Natural killer cell treated with Interleukin-12 subunit alpha and Interleukin-12 subunit beta and Interleukin-15 and Interleukin-18, amount 100 ng/mL, for 72 hours (primary cell): Measurements from ENCODE around the gene BFSP2. TPM values are rescaled to one million over a fixed set of nuclear protein-coding genes. Genes with fewer than 3 reads are reported as not detected.

ENCODE experiments used
- ATAC-seq, 2 donors: fragments of 150-1000 bp; cut with Tn5 transposase in 1 of 2; sonication (Bioruptor Pico), chemical (Tn5 transposase) in 1 of 2; 2 replicates each; pipeline ENCODE4 v1.10.0; 2021
- DNase-seq: peaks from one replicate; pipeline ENCODE4 v3.0.0; 2022; ENCODE audit warnings: low spot score
- H3K27ac Mint-ChIP-seq, 2 donors: 1 replicate in 1 of 2; 2 replicates in 1 of 2; pipeline ENCODE4 v1.8.0; 2022; ENCODE audit warnings: mixed read lengths in 2 of 2, mild to moderate bottlenecking in 1 of 2, moderate library complexity in 1 of 2
- H3K27me3 Mint-ChIP-seq, 2 donors: 1 replicate in 1 of 2; 2 replicates in 1 of 2; pipeline ENCODE4 v1.8.0; 2022; ENCODE audit warnings: mixed read lengths in 2 of 2
- H3K36me3 Mint-ChIP-seq: one replicate; pipeline ENCODE4 v1.8.0; 2022; ENCODE audit warnings: mixed read lengths
- H3K4me1 Mint-ChIP-seq, 2 donors: 1 replicate in 1 of 2; 2 replicates in 1 of 2; pipeline ENCODE4 v1.8.0; 2022; ENCODE audit warnings: low read depth in 2 of 2, mixed read lengths in 2 of 2, mild to moderate bottlenecking in 1 of 2
- H3K4me3 Mint-ChIP-seq: one replicate; pipeline ENCODE4 v1.8.0; 2022; ENCODE audit warnings: mixed read lengths
- H3K9me3 Mint-ChIP-seq: 2 replicates; pipeline ENCODE4 v1.8.0; 2022; ENCODE audit warnings: mixed read lengths
- total RNA-seq, 2 donors: library from RNA; stranded (reverse); gene quantifications; one replicate each; pipeline ENCODE4 v1.2.3, GENCODE V29; 2022

The BFSP2 gene, protein sequence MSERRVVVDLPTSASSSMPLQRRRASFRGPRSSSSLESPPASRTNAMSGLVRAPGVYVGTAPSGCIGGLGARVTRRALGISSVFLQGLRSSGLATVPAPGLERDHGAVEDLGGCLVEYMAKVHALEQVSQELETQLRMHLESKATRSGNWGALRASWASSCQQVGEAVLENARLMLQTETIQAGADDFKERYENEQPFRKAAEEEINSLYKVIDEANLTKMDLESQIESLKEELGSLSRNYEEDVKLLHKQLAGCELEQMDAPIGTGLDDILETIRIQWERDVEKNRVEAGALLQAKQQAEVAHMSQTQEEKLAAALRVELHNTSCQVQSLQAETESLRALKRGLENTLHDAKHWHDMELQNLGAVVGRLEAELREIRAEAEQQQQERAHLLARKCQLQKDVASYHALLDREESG
- total RNA-seq: not detected

- H3K4me1 Mint-ChIP-seq: no peaks in the 10 kb centered on the region
- DNase-seq (no peak), ATAC-seq (no peak)
- H3K27ac Mint-ChIP-seq: no peak within 1 kb of the TSS
- peaks cover 0 to 18% of the 10 kb centered on the region in 2 donors for H3K27me3 Mint-ChIP-seq
- H3K9me3 Mint-ChIP-seq: no peaks in the 10 kb centered on the region
- no peaks in the 10 kb centered on the region for H3K36me3 Mint-ChIP-seq
- no peak within 1 kb of the TSS for H3K4me3 Mint-ChIP-seq
Measured at GRCh38 chr3:133400006-133400515, at the start of gene BFSP2. BFSP2 (plus strand) TSS chr3:133400056; CDS start chr3:133400084, 28 bp downstream.

DNA sequence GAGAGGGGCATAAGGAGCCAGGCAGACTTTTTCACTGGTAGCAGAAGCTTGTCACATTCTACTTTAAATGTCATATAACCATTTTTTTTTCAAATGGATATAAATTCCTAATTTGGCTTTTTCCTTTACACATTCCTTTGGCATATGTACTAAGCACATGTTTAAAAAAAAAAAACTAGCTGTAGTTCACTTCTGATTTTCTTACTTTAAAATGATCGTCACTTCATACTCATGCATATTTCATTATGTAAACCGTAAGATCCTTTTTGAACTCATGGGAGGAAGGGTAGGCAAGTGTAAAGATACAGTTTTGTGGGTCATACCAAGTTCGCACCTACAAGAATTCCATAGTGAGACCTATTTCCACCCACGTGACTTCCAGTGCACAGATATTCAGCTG, 45.1 kb upstream of the BFSP2 start:
- no peak for ATAC-seq
- H3K36me3 Mint-ChIP-seq: peaks cover 5% of the 10 kb centered on the region

GRCh38 chr3:133360476-133360875, 39.4 kb upstream of the BFSP2 start:
- Mint-ChIP-seq H3K4me1 (no peaks in the 10 kb centered on the region), H3K36me3 (peaks cover 5% of the 10 kb centered on the region), H3K27ac (no peak overlapping the region), H3K4me3 (no peak overlapping the region), H3K9me3 (no peaks in the 10 kb centered on the region), H3K27me3 (peaks cover 6% of the 10 kb centered on the region in 2 donors)
- DNase-seq (no peak), ATAC-seq (no peak)

More for the DNA sequence above, 45.1 kb upstream of the BFSP2 start:
- Mint-ChIP-seq H3K4me1 (no peaks in the 10 kb centered on the region), H3K27me3 (peaks cover 7 to 12% of the 10 kb centered on the region in 2 donors), H3K27ac (no peak overlapping the region), H3K9me3 (no peaks in the 10 kb centered on the region), H3K4me3 (no peak overlapping the region)
- no peak for DNase-seq

DNA sequence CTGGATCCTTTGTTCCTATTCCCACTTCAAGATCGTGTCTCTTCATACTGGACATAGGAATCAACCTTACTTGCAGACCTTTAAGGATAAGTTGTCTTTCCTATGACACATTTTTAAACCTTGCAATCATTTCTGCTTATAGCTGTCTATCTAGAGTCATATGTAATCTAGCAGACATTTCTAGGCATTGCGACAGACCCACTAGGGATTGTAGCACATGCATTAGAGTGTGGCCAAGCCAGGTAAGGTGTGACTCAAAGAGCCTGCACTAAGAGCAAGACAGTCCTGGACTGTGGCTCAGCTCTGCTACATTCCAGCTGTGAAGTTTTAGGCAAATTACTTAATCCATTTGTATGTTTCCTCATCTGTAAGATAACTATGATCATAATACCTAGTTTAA, 38.8 kb upstream of the BFSP2 start:
- peaks cover 5% of the 10 kb centered on the region for H3K36me3 Mint-ChIP-seq
- DNase-seq (no peak), ATAC-seq (no peak)
- H3K9me3 Mint-ChIP-seq: no peaks in the 10 kb centered on the region
- peaks cover 6 to 7% of the 10 kb centered on the region in 2 donors for H3K27me3 Mint-ChIP-seq
- no peak overlapping the region for H3K4me3 Mint-ChIP-seq
- H3K27ac Mint-ChIP-seq: no peak overlapping the region
- no peaks in the 10 kb centered on the region for H3K4me1 Mint-ChIP-seq

- H3K4me1 Mint-ChIP-seq: no peaks in the 10 kb centered on the region
- H3K27ac Mint-ChIP-seq: no peak overlapping the region
- no peaks in the 10 kb centered on the region for H3K9me3 Mint-ChIP-seq
- H3K36me3 Mint-ChIP-seq: peaks cover under 1% of the 10 kb centered on the region
- H3K27me3 Mint-ChIP-seq: peaks cover 6 to 7% of the 10 kb centered on the region in 2 donors
- no peak overlapping the region for H3K4me3 Mint-ChIP-seq
- ATAC-seq (no peak), DNase-seq (no peak)
Measured at GRCh38 chr3:133361435-133361834, 38.4 kb upstream of the BFSP2 start.

- no peaks in the 10 kb centered on the region for H3K9me3 Mint-ChIP-seq
- H3K27ac Mint-ChIP-seq: no peak overlapping the region
- H3K36me3 Mint-ChIP-seq: no peaks in the 10 kb centered on the region
- no peak for DNase-seq
- no peaks in the 10 kb centered on the region for H3K4me1 Mint-ChIP-seq
- H3K4me3 Mint-ChIP-seq: no peak overlapping the region
- H3K27me3 Mint-ChIP-seq: peaks cover 6 to 7% of the 10 kb centered on the region in 2 donors
- ATAC-seq: no peak
Measured at GRCh38 chr3:133362539-133362938, 37.3 kb upstream of the BFSP2 start.

GRCh38 chr3:133364704-133365103, 35.2 kb upstream of the BFSP2 start:
- Mint-ChIP-seq H3K36me3 (no peaks in the 10 kb centered on the region), H3K4me1 (no peaks in the 10 kb centered on the region), H3K27ac (no peak overlapping the region), H3K4me3 (no peak overlapping the region), H3K27me3 (peaks cover 0 to 5% of the 10 kb centered on the region in 2 donors), H3K9me3 (no peaks in the 10 kb centered on the region)
- DNase-seq: no peak
- ATAC-seq: no peak

- peaks cover 0 to 5% of the 10 kb centered on the region in 2 donors for H3K27me3 Mint-ChIP-seq
- H3K9me3 Mint-ChIP-seq: no peaks in the 10 kb centered on the region
- no peak overlapping the region for H3K4me3 Mint-ChIP-seq
- ATAC-seq (no peak), DNase-seq (no peak)
- H3K4me1 Mint-ChIP-seq: no peaks in the 10 kb centered on the region
- no peak overlapping the region for H3K27ac Mint-ChIP-seq
- no peaks in the 10 kb centered on the region for H3K36me3 Mint-ChIP-seq
Measured at GRCh38 chr3:133366921-133367320, 32.9 kb upstream of the BFSP2 start.

GRCh38 chr3:133367403-133367802, 32.5 kb upstream of the BFSP2 start:
- Mint-ChIP-seq H3K9me3 (no peaks in the 10 kb centered on the region), H3K27me3 (peaks cover 0 to 5% of the 10 kb centered on the region in 2 donors), H3K4me1 (no peaks in the 10 kb centered on the region), H3K36me3 (no peaks in the 10 kb centered on the region), H3K27ac (no peak overlapping the region), H3K4me3 (no peak overlapping the region)
- DNase-seq: no peak
- ATAC-seq: peak in 1 of 2 donors; percentile 34

GRCh38 chr3:133367956-133368355, 31.9 kb upstream of the BFSP2 start:
- ATAC-seq: peak in 1 of 2 donors; percentile 14
- no peaks in the 10 kb centered on the region for H3K36me3 Mint-ChIP-seq
- no peak overlapping the region for H3K27ac Mint-ChIP-seq
- H3K9me3 Mint-ChIP-seq: no peaks in the 10 kb centered on the region
- no peak for DNase-seq
- no peaks in the 10 kb centered on the region for H3K4me1 Mint-ChIP-seq
- H3K27me3 Mint-ChIP-seq: peaks cover 0 to 4% of the 10 kb centered on the region in 2 donors
- H3K4me3 Mint-ChIP-seq: no peak overlapping the region

- no peak overlapping the region for H3K4me3 Mint-ChIP-seq
- no peak overlapping the region for H3K27ac Mint-ChIP-seq
- H3K36me3 Mint-ChIP-seq: no peaks in the 10 kb centered on the region
- no peaks in the 10 kb centered on the region for H3K9me3 Mint-ChIP-seq
- ATAC-seq: no peak
- peaks cover 0 to 3% of the 10 kb centered on the region in 2 donors for H3K27me3 Mint-ChIP-seq
- no peak for DNase-seq
- no peaks in the 10 kb centered on the region for H3K4me1 Mint-ChIP-seq
Measured at GRCh38 chr3:133368371-133369067, 31.3 kb upstream of the BFSP2 start.

DNA sequence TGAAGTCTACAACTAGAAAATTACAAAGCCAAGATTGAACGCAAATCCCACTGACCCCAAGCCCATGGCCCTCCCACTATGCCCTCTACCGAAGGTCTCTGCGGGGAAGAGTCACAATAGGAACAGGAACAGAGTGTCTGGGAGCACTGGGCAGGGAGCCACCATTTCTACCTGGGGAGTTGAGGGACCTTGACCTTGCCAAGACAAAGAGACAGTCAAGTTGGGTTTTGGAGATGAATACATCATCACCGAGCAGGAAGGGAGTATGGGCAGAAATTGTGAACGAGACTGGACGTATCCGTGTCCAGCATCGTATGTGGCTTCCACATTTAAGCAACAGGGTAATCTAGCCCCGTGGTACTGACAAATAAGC, 30.8 kb upstream of the BFSP2 start:
- DNase-seq (no peak), ATAC-seq (no peak)
- Mint-ChIP-seq H3K27ac (no peak overlapping the region), H3K36me3 (no peaks in the 10 kb centered on the region), H3K4me3 (no peak overlapping the region), H3K9me3 (no peaks in the 10 kb centered on the region), H3K4me1 (no peaks in the 10 kb centered on the region), H3K27me3 (peaks cover 0 to 3% of the 10 kb centered on the region in 2 donors)

- ATAC-seq: no peak
- Mint-ChIP-seq H3K9me3 (no peaks in the 10 kb centered on the region), H3K27ac (no peak overlapping the region), H3K4me3 (no peak overlapping the region), H3K36me3 (no peaks in the 10 kb centered on the region), H3K27me3 (peaks cover 2 to 13% of the 10 kb centered on the region in 2 donors), H3K4me1 (no peaks in the 10 kb centered on the region)
- DNase-seq: no peak
Measured at GRCh38 chr3:133371181-133371580, 28.7 kb upstream of the BFSP2 start.

- no peaks in the 10 kb centered on the region for H3K36me3 Mint-ChIP-seq
- ATAC-seq (no peak), DNase-seq (no peak)
- no peaks in the 10 kb centered on the region for H3K4me1 Mint-ChIP-seq
- H3K4me3 Mint-ChIP-seq: no peak overlapping the region
- H3K9me3 Mint-ChIP-seq: no peaks in the 10 kb centered on the region
- H3K27ac Mint-ChIP-seq: no peak overlapping the region
- peaks cover 2 to 13% of the 10 kb centered on the region in 2 donors for H3K27me3 Mint-ChIP-seq
Measured at GRCh38 chr3:133371676-133372075, 28.2 kb upstream of the BFSP2 start.
